ENCODE measurements around the gene DYSF.

Gene DYSF

DNA sequence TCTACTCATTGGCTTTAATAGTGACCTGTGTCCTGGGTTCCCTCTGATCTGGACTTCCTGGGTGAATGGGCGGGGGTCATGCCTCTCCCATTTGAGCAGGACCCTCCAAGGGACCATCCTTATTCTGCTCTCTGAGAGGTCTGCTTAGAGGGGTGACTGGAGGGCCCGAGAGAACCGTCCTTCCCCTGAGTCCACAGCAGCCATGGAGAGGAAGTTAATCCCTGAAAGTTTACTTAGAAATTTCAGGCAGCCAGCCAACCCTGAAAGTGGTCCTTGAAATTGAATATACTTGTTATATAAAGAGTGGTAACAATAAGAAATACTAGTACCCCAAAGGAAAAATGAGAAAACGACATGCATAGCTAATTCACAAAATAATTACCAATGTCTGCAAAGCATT, 226.1 kb downstream of the DYSF start:
- H3K27ac ChIP-seq = no peak overlapping the region
- TF ChIP-seq ZFX (IDR thresholded peaks at IDR 0.05; ENCODE audit: borderline replicate concordance) = no peak
- TF ChIP-seq, protein P1, sequence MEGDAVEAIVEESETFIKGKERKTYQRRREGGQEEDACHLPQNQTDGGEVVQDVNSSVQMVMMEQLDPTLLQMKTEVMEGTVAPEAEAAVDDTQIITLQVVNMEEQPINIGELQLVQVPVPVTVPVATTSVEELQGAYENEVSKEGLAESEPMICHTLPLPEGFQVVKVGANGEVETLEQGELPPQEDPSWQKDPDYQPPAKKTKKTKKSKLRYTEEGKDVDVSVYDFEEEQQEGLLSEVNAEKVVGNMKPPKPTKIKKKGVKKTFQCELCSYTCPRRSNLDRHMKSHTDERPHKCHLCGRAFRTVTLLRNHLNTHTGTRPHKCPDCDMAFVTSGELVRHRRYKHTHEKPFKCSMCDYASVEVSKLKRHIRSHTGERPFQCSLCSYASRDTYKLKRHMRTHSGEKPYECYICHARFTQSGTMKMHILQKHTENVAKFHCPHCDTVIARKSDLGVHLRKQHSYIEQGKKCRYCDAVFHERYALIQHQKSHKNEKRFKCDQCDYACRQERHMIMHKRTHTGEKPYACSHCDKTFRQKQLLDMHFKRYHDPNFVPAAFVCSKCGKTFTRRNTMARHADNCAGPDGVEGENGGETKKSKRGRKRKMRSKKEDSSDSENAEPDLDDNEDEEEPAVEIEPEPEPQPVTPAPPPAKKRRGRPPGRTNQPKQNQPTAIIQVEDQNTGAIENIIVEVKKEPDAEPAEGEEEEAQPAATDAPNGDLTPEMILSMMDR (IDR thresholded peaks at IDR 0.05) = no peak

DNA sequence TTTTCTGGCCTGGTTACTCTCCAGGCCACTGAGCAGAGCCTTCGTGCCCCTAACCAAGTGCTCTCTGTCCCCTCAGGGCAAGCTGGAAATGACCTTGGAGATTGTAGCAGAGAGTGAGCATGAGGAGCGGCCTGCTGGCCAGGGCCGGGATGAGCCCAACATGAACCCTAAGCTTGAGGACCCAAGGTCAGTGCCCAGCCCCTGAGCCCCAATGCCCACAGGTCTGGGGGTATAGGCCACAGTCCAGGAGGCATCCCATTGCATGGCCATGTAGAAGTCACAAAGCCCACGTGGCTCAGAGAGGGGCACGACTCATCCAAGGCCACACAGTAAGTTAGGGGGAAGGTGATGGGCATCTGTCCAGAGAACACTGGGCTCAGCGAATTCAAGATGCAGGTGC, 227.6 kb downstream of the DYSF start:
- H3K27ac ChIP-seq = no peak overlapping the region
- TF ChIP-seq ZFX (IDR thresholded peaks at IDR 0.05; ENCODE audit: borderline replicate concordance) = no peak
- TF ChIP-seq, protein P1 (IDR thresholded peaks at IDR 0.05) = no peak

DNA sequence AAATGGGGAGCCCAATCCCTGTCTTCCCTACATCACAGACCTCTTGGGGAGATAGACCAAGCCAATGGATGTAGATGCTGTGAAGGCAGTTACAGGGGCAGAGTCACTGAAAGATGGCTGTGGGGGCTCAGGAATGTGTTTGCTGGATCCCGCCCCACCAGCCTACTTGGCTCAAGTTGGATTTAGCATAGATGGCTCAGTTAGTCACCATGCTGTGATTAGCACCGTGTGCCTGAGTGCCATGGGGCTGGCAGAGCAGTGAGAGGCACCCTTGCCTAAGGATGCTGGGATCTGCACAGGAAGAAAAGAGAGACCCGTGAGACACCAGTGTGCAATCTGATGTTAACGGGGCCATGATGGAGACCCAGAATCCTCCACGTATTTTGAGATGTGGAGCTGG, 228.3 kb downstream of the DYSF start:
- TF ChIP-seq, protein P1 (IDR thresholded peaks at IDR 0.05) = no peak
- TF ChIP-seq ZFX (IDR thresholded peaks at IDR 0.05; ENCODE audit: borderline replicate concordance) = no peak
- no peak overlapping the region for H3K27ac ChIP-seq

DNA sequence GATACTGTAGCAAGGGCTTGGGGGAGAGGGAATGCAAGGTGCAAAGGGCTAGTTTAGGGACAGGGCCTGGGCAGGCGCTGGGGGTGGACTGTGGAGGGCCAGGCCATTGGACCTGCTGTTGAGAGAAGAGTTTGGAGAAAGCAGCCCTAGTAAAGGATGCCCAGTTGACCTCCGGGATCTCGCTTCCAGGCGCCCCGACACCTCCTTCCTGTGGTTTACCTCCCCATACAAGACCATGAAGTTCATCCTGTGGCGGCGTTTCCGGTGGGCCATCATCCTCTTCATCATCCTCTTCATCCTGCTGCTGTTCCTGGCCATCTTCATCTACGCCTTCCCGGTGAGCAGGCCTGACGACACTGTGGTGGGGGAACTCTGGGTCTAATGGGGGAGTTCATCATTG, 229.0 kb downstream of the DYSF start:
- H3K27ac ChIP-seq = no peak overlapping the region
- TF ChIP-seq ZFX (IDR thresholded peaks at IDR 0.05; ENCODE audit: borderline replicate concordance) = no peak
- TF ChIP-seq, protein P1 (IDR thresholded peaks at IDR 0.05) = no peak

DNA sequence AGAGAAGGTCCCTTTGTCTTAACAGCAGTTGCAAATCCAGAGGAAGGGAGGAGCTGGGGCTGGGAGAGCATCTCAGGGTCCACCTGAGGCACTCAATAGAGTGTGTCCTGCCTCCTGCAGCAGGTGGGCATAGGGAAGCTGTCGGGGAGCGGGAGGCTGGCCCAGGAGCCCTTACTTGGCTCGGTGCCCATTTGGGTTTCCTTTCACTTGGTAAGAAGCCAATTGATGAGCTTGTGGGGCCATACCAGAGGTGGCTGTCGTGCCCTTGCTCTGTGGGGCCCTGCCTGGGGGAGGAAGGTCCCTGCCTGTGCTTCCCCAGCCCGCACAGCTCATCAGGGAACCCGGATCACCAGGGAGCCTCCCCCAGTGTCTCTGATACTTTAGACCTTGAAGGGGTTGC, 229.7 kb downstream of the DYSF start:
- no peak overlapping the region for H3K27ac ChIP-seq
- TF ChIP-seq, protein P1 (IDR thresholded peaks at IDR 0.05) = no peak

DNA sequence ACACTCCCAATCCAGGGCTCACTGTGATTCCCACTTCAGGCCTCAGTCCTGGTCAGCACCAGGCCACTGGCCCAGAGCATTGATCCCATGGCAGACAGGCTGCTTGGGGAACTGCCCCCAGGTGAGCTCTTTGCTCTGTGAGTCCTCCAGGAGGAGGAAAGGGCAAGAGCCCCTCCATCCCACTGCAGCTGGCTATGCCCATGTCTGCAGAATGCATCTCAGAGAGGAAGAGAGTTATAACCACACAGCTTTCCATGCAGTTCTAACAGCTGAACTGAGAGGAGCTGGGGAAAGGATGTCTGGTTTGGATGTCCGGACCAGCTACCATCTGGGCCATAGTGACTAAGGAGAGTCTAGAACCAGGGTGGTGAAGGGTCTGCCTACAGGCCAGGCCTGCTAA, 230.3 kb downstream of the DYSF start:
- H3K27ac ChIP-seq = no peak overlapping the region
- TF ChIP-seq, protein P1 (IDR thresholded peaks at IDR 0.05) = no peak
- no peak for TF ChIP-seq ZFX (IDR thresholded peaks at IDR 0.05; ENCODE audit: borderline replicate concordance)

DNA sequence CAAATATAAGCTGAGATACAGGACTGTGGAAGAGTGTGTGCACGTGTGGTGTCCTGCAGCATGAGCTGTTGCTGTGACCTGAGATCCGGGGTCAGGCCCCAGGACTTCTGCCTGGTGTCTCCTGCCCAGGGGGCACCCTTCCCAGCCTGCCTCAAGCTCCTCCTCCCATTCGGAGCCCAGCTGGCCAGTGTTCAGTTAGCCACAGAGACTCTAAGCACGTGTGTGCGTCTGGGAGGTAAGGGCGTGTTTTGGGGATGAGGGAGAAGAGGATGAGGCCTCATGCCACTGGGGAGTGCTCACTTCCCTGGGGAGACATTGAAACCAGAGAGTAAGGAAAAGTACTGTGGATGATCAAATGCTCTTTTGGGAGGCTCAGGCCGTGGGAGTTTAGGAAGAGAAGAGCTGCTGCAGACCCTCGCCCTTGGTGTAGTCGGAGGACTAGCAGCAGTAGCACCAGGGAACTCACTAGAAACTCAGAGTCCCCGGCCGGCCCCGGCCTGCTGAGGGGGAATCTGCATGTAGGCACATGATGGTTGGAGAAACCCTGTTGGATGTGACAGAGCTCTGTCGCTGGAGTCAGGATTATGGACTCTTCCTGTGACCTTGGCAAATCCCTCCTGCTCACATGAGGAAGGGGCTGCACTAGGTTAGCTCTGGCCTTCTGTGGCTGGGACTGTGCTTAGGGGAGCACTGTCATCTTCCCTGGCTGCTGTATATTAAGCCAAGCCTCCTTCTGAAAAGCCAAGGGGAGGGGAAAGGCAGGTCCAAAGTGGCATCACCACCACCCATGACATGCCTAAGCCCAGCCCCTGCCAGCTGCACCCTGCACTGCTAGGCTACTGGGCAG, 231.1 kb downstream of the DYSF start:
- H3K27ac ChIP-seq = no peak overlapping the region
- TF ChIP-seq ZFX (IDR thresholded peaks at IDR 0.05; ENCODE audit: borderline replicate concordance) = no peak
- TF ChIP-seq, protein P1 (IDR thresholded peaks at IDR 0.05) = no peak

Data from 22Rv1 (cell line).